ENCODE measurements around the gene ZNF660.

GRCh38 chr3:44576613-44577012 lies 8.2 kb upstream of the ZNF660 start:
- no peak for TF ChIP-seq EZH2 (IDR thresholded peaks at IDR 0.05; ENCODE audit: insufficient read depth, low read length)
- TF ChIP-seq, protein P1, sequence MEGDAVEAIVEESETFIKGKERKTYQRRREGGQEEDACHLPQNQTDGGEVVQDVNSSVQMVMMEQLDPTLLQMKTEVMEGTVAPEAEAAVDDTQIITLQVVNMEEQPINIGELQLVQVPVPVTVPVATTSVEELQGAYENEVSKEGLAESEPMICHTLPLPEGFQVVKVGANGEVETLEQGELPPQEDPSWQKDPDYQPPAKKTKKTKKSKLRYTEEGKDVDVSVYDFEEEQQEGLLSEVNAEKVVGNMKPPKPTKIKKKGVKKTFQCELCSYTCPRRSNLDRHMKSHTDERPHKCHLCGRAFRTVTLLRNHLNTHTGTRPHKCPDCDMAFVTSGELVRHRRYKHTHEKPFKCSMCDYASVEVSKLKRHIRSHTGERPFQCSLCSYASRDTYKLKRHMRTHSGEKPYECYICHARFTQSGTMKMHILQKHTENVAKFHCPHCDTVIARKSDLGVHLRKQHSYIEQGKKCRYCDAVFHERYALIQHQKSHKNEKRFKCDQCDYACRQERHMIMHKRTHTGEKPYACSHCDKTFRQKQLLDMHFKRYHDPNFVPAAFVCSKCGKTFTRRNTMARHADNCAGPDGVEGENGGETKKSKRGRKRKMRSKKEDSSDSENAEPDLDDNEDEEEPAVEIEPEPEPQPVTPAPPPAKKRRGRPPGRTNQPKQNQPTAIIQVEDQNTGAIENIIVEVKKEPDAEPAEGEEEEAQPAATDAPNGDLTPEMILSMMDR (IDR thresholded peaks at IDR 0.05; ENCODE audit: insufficient read depth, low read depth, low read length) = no peak

Measured in astrocyte (in vitro differentiated cells and primary cell).